Fibroblast of lung (primary cell): Measurements from ENCODE around the gene PTOV1.

Experiments
- CTCF ChIP-seq, 2 donors: IDR thresholded peaks in 1 of 2; conservative IDR thresholded peaks in 1 of 2; 1 replicate in 1 of 2; 2 replicates in 1 of 2; pipeline ENCODE4 v1.5.1; 2011 to 2012; ENCODE audit warnings: low read length in 2 of 2, control low read depth in 1 of 2, inconsistent platforms in 1 of 2, low read depth in 1 of 2, mild to moderate bottlenecking in 1 of 2
- EZH2 ChIP-seq: IDR thresholded peaks from 2 replicates; pipeline ENCODE4 v1.5.1; 2012; ENCODE audit warnings: low read length, control low read depth, mild to moderate bottlenecking; ENCODE audit errors: missing control alignments

- TF ChIP-seq CTCF (conservative IDR thresholded peaks at IDR 0.05 in 1 of 2, IDR thresholded peaks at IDR 0.05 in 1 of 2; ENCODE audit: low read depth in 1 of 2, low read length in 2 of 2) (no peak), EZH2 (no peak)
Measured at GRCh38 chr19:49835562-49835961, 15.4 kb upstream of the PTOV1 start.
